GM12878 (cell line): Measurements from ENCODE around the gene FAM89A.

Experiments used
- CEBPB ChIP-seq, 2 experiments: fragments of 150-350 bp in 1 of 2; IDR thresholded peaks; 2 replicates each; pipeline ENCODE4 v1.6.1; 2012 to 2014; ENCODE audit warnings: low read depth in 2 of 2, low read length in 2 of 2, borderline replicate concordance in 1 of 2, inconsistent platforms in 1 of 2
- CHD4 ChIP-seq: fragments of 200-600 bp; sonication (generic); IDR thresholded peaks from 2 replicates; pipeline ENCODE4 v1.6.1; 2016; ENCODE audit warnings: mild to moderate bottlenecking
- EZH2 ChIP-seq: IDR thresholded peaks from 2 replicates; pipeline ENCODE4 v1.6.1; 2012; ENCODE audit warnings: low read depth, mild to moderate bottlenecking, control low read depth, inconsistent platforms, low read length, borderline replicate concordance; ENCODE audit not compliant: control insufficient read depth
- FOXM1 ChIP-seq: IDR thresholded peaks from 2 replicates; pipeline ENCODE4 v1.6.1; 2012; ENCODE audit warnings: low read depth, mild to moderate bottlenecking, inconsistent platforms, low read length, moderate library complexity
- MYB ChIP-seq: fragments of 150-350 bp; IDR thresholded peaks from 2 replicates; pipeline ENCODE4 v1.6.1; 2014; ENCODE audit warnings: mild to moderate bottlenecking, low read depth, low read length, borderline replicate concordance
- RAD21 ChIP-seq: IDR thresholded peaks from 2 replicates; pipeline ENCODE4 v1.6.1; 2011; ENCODE audit warnings: mild to moderate bottlenecking, low read depth, low read length, moderate library complexity; ENCODE audit not compliant: insufficient read depth
- RAD51 ChIP-seq: fragments of 450-650 bp; IDR thresholded peaks from 2 replicates; pipeline ENCODE4 v1.6.1; 2016; ENCODE audit warnings: moderate library complexity, mild to moderate bottlenecking, inconsistent platforms
- RCOR1 ChIP-seq: conservative IDR thresholded peaks from 2 replicates; pipeline ENCODE4 v1.6.1; 2012; ENCODE audit warnings: low read depth, low read length, improper control_type of control experiment
- SIX5 ChIP-seq: IDR thresholded peaks from 2 replicates; pipeline ENCODE4 v1.6.1; 2011; ENCODE audit warnings: mild to moderate bottlenecking, low read depth, low read length, moderate library complexity; ENCODE audit not compliant: severe bottlenecking
- TF ChIP-seq, protein P1 (sequence below), 3 experiments: IDR thresholded peaks in 2 of 3; conservative IDR thresholded peaks in 1 of 3; 2 replicates each; pipeline ENCODE4 v1.5.1; 2011; ENCODE audit warnings: low read depth in 3 of 3, low read length in 3 of 3, mild to moderate bottlenecking in 3 of 3, control low read depth in 2 of 3, moderate library complexity in 2 of 3, inconsistent platforms in 1 of 3, mixed read lengths in 1 of 3; ENCODE audit not compliant: control insufficient read depth in 2 of 3, insufficient read depth in 1 of 3; ENCODE audit errors: extremely low read depth in 1 of 3
- TF ChIP-seq, protein P2 (sequence below): IDR thresholded peaks from 2 replicates; pipeline ENCODE4 v1.6.1; 2011; ENCODE audit warnings: borderline replicate concordance, low read depth, mild to moderate bottlenecking, moderate library complexity, mixed read lengths, low read length; ENCODE audit not compliant: insufficient read depth; ENCODE audit errors: extremely low read length
- TF ChIP-seq, protein P3 (sequence below): fragments of 450-650 bp; IDR thresholded peaks from 2 replicates; pipeline ENCODE4 v1.6.1; 2014; ENCODE audit warnings: mild to moderate bottlenecking
- TF ChIP-seq, protein P4 (sequence below): IDR thresholded peaks from 2 replicates; pipeline ENCODE4 v1.6.1; 2011; ENCODE audit warnings: mild to moderate bottlenecking, low read depth, low read length, moderate library complexity; ENCODE audit not compliant: insufficient replicate concordance

- TF ChIP-seq, protein P1, sequence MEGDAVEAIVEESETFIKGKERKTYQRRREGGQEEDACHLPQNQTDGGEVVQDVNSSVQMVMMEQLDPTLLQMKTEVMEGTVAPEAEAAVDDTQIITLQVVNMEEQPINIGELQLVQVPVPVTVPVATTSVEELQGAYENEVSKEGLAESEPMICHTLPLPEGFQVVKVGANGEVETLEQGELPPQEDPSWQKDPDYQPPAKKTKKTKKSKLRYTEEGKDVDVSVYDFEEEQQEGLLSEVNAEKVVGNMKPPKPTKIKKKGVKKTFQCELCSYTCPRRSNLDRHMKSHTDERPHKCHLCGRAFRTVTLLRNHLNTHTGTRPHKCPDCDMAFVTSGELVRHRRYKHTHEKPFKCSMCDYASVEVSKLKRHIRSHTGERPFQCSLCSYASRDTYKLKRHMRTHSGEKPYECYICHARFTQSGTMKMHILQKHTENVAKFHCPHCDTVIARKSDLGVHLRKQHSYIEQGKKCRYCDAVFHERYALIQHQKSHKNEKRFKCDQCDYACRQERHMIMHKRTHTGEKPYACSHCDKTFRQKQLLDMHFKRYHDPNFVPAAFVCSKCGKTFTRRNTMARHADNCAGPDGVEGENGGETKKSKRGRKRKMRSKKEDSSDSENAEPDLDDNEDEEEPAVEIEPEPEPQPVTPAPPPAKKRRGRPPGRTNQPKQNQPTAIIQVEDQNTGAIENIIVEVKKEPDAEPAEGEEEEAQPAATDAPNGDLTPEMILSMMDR (IDR thresholded peaks at IDR 0.05 in 2 of 3, conservative IDR thresholded peaks at IDR 0.05 in 1 of 3; ENCODE audit: control insufficient read depth in 2 of 3, extremely low read depth in 1 of 3, insufficient read depth in 1 of 3, low read depth in 3 of 3, low read length in 3 of 3), result no peak
- no peak for TF ChIP-seq SIX5
- no peak for TF ChIP-seq FOXM1
- TF ChIP-seq RAD21, result no peak
- TF ChIP-seq EZH2, result no peak
- TF ChIP-seq MYB, result no peak
- no peak for TF ChIP-seq RCOR1
- no peak for TF ChIP-seq CHD4
- TF ChIP-seq CEBPB (IDR thresholded peaks at IDR 0.05; ENCODE audit: borderline replicate concordance in 1 of 2, low read depth in 2 of 2, low read length in 2 of 2), result no peak
- TF ChIP-seq, protein P2, sequence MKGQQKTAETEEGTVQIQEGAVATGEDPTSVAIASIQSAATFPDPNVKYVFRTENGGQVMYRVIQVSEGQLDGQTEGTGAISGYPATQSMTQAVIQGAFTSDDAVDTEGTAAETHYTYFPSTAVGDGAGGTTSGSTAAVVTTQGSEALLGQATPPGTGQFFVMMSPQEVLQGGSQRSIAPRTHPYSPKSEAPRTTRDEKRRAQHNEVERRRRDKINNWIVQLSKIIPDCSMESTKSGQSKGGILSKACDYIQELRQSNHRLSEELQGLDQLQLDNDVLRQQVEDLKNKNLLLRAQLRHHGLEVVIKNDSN, result no peak
- TF ChIP-seq, protein P3, sequence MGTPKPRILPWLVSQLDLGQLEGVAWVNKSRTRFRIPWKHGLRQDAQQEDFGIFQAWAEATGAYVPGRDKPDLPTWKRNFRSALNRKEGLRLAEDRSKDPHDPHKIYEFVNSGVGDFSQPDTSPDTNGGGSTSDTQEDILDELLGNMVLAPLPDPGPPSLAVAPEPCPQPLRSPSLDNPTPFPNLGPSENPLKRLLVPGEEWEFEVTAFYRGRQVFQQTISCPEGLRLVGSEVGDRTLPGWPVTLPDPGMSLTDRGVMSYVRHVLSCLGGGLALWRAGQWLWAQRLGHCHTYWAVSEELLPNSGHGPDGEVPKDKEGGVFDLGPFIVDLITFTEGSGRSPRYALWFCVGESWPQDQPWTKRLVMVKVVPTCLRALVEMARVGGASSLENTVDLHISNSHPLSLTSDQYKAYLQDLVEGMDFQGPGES, result no peak
- no peak for TF ChIP-seq RAD51
- TF ChIP-seq, protein P4, sequence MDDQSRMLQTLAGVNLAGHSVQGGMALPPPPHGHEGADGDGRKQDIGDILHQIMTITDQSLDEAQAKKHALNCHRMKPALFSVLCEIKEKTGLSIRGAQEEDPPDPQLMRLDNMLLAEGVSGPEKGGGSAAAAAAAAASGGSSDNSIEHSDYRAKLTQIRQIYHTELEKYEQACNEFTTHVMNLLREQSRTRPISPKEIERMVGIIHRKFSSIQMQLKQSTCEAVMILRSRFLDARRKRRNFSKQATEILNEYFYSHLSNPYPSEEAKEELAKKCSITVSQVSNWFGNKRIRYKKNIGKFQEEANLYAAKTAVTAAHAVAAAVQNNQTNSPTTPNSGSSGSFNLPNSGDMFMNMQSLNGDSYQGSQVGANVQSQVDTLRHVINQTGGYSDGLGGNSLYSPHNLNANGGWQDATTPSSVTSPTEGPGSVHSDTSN, result no peak
Measured at GRCh38 chr1:231075497-231075896, 35.4 kb upstream of the FAM89A start.
